Glutamatergic neuron (in vitro differentiated cells): Measurements from ENCODE around the gene EYA4. TPM values are rescaled to one million over a fixed set of nuclear protein-coding genes. Genes with fewer than 3 reads are reported as not detected.

ENCODE experiments used
- DNase-seq: peaks from one replicate; pipeline ENCODE4 v3.0.0; 2022
- H3K27ac Mint-ChIP-seq: one replicate; pipeline ENCODE4 v1.8.0; 2020; ENCODE audit warnings: mild to moderate bottlenecking, mixed read lengths, inconsistent platforms; ENCODE audit not compliant: unreplicated experiment
- H3K27me3 Mint-ChIP-seq: one replicate; pipeline ENCODE4 v1.8.0; 2020; ENCODE audit warnings: mild to moderate bottlenecking, moderate library complexity, mixed read lengths, inconsistent platforms; ENCODE audit not compliant: unreplicated experiment
- H3K36me3 Mint-ChIP-seq: one replicate; pipeline ENCODE4 v1.8.0; 2020; ENCODE audit warnings: mild to moderate bottlenecking, mixed read lengths, inconsistent platforms; ENCODE audit not compliant: unreplicated experiment
- H3K4me1 Mint-ChIP-seq: one replicate; pipeline ENCODE4 v1.8.0; 2020; ENCODE audit warnings: mild to moderate bottlenecking, low read depth, mixed read lengths, inconsistent platforms; ENCODE audit not compliant: unreplicated experiment
- H3K4me3 Mint-ChIP-seq: one replicate; pipeline ENCODE4 v1.8.0; 2020; ENCODE audit warnings: mild to moderate bottlenecking, mixed read lengths, inconsistent platforms; ENCODE audit not compliant: unreplicated experiment
- H3K9me3 Mint-ChIP-seq: one replicate; pipeline ENCODE4 v1.8.0; 2020; ENCODE audit warnings: mild to moderate bottlenecking, moderate library complexity, mixed read lengths, inconsistent platforms; ENCODE audit not compliant: unreplicated experiment
- total RNA-seq: library from RNA; stranded (reverse); fragmentation: NEBNext Ultra II Directional; extraction: Animal tissue kit (Norgen Biotek cat#: 25700); gene quantifications from one replicate; pipeline ENCODE4 v1.2.1, GENCODE V29; 2021; ENCODE audit not compliant: unreplicated experiment
- TF ChIP-seq, protein P1 (sequence below): fragments of 200-600 bp; sonication (generic); IDR thresholded peaks from one replicate; pipeline ENCODE4 v1.5.0; 2021; ENCODE audit not compliant: partially characterized antibody, unreplicated experiment

EYA4 gene
- total RNA-seq, 1 donor from 2014 or later, result not detected

DNA sequence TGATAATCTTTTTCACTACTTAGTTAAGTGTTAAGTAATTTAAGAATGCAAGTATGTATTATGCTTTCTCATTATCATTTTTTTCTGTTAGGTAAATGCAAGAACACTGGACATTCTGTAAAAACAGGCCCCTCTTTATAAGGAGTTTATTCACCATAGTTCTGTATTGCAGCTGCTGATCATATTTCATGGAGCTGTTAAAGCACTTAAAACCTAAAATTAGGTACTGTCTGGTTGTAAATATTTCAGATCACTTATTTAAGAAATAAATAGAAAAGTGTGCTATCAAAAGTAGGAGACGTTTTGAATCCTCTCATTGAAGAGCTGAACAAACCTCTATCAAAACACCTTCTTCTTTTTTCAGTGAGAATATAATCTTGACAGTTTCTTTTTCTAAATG is 3.9 kb downstream of the EYA4 start:
- DNase-seq, result no peak
- H3K27ac Mint-ChIP-seq, result no peak overlapping the region
- no peak overlapping the region for H3K4me3 Mint-ChIP-seq

DNA sequence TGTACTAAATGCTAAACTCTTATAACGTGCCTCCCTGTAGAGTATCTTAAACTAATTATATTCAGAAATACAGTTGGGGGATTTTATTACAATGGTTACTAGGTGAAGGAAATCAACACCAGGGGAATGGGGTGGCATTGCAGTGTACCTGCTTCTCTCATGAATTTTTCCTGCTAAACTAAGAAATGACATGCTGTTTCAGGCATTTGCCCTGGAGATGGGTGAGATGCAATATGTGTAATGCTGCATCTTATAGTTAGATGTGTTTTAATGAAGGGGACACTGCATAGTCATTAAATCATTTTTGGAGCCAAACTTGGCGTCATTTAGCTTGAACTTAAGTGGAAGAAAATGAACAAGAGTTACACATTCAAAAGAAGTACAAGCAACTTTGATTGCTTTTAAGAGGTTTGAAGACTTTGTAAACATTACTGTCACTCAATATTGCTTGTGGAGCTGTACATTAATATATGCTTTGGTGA is 4.3 kb downstream of the EYA4 start:
- DNase-seq, result no peak
- peaks cover 10% of the 10 kb centered on the region for H3K4me1 Mint-ChIP-seq
- no peaks in the 10 kb centered on the region for H3K36me3 Mint-ChIP-seq
- TF ChIP-seq, protein P1, sequence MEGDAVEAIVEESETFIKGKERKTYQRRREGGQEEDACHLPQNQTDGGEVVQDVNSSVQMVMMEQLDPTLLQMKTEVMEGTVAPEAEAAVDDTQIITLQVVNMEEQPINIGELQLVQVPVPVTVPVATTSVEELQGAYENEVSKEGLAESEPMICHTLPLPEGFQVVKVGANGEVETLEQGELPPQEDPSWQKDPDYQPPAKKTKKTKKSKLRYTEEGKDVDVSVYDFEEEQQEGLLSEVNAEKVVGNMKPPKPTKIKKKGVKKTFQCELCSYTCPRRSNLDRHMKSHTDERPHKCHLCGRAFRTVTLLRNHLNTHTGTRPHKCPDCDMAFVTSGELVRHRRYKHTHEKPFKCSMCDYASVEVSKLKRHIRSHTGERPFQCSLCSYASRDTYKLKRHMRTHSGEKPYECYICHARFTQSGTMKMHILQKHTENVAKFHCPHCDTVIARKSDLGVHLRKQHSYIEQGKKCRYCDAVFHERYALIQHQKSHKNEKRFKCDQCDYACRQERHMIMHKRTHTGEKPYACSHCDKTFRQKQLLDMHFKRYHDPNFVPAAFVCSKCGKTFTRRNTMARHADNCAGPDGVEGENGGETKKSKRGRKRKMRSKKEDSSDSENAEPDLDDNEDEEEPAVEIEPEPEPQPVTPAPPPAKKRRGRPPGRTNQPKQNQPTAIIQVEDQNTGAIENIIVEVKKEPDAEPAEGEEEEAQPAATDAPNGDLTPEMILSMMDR, result no peak
- peaks cover 31% of the 10 kb centered on the region for H3K27me3 Mint-ChIP-seq
- no peak overlapping the region for H3K4me3 Mint-ChIP-seq
- peaks cover 10% of the 10 kb centered on the region for H3K9me3 Mint-ChIP-seq
- no peak overlapping the region for H3K27ac Mint-ChIP-seq

More for the DNA sequence above, 3.9 kb downstream of the EYA4 start:
- TF ChIP-seq, protein P1, result no peak
- H3K9me3 Mint-ChIP-seq, result peaks cover 12% of the 10 kb centered on the region
- peaks cover 34% of the 10 kb centered on the region for H3K27me3 Mint-ChIP-seq
- H3K4me1 Mint-ChIP-seq, result peaks cover 10% of the 10 kb centered on the region
- no peaks in the 10 kb centered on the region for H3K36me3 Mint-ChIP-seq

DNA sequence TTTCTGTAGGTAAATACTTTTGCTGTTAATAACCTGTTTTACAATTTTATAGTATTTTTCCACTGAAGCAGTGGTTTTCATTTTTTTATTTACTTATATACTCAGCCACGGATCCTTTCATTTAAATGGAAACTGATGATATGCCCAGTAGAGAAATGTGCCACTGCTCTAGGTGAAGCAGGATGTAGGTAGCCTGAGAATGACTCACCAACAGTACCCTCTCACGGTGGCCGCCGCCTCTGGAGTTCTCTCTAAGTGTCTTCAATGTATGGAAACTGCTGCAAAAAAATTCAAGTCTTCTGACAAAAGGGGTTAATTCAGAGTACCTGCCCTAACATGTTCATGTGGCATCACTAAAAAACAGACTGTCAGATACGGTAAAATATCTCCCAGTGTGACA is 6.4 kb downstream of the EYA4 start:
- TF ChIP-seq, protein P1, result no peak
- Mint-ChIP-seq H3K27me3 (peaks cover 18% of the 10 kb centered on the region), H3K4me1 (peaks cover 5% of the 10 kb centered on the region)

DNA sequence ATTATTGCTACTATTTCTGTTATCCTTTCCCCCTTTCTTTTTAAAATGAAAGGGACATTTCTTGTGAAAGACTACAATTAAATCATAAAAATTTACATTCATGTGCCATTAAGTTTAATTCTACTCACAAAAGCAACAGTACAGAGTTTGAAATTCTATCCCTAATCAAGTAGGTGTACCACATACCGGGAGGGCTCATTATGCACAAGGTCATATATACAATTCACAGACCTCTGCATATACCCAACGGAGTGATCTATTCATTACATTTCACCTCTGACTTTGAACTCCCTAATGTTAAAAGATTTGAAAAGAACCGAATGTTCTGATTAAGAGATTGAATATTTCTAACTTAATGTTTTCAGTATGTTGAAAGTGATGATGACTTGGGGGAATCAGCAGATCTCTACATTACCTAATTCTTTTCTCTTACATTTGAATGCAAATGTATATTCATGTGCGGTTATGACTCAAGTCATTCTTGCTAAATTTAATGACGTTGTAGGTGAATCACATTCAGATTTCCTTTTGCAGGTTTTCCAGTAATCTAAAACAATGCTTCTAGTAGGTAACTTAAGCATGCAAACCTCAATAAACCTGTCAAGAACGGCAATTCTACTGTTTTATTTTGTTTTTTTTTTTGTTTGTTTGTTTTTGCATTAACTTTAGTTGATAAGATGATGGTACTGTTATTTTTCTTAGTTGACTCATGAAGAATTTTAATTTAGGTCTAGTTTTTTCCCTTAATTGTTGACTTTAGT is 7.3 kb downstream of the EYA4 start:
- Mint-ChIP-seq H3K4me3 (no peak overlapping the region), H3K9me3 (peaks cover under 1% of the 10 kb centered on the region), H3K4me1 (no peaks in the 10 kb centered on the region), H3K27ac (no peak overlapping the region), H3K36me3 (no peaks in the 10 kb centered on the region), H3K27me3 (peaks cover 9% of the 10 kb centered on the region)
- DNase-seq, result no peak
- TF ChIP-seq, protein P1, result no peak

More for the DNA sequence above, 6.4 kb downstream of the EYA4 start:
- H3K27ac Mint-ChIP-seq, result no peak overlapping the region
- no peak overlapping the region for H3K4me3 Mint-ChIP-seq
- peaks cover 8% of the 10 kb centered on the region for H3K9me3 Mint-ChIP-seq
- DNase-seq, result no peak
- no peaks in the 10 kb centered on the region for H3K36me3 Mint-ChIP-seq

DNA sequence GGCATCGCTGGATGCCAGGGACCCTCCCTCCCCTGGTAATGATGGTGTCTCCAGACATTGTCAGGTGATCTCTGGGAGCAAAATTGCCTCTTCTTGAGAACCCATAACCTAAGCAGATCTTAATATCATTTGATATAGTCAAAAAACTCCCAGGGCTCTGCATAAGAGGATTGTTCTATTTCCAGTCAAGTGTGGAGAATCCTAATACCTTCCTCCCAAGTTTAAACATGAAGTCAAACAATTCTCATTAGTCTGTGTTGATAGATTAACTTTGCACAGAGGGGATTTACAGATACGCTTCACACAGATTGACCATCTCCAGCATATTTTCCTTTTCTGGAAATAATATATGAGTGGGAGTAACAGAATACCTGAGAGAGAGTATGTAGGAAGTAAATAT is 10.5 kb downstream of the EYA4 start:
- H3K9me3 Mint-ChIP-seq, result no peaks in the 10 kb centered on the region
- H3K27ac Mint-ChIP-seq, result no peak overlapping the region
- H3K27me3 Mint-ChIP-seq, result no peaks in the 10 kb centered on the region
- TF ChIP-seq, protein P1, result no peak
- no peaks in the 10 kb centered on the region for H3K36me3 Mint-ChIP-seq
- DNase-seq, result no peak
- no peak overlapping the region for H3K4me3 Mint-ChIP-seq
- no peaks in the 10 kb centered on the region for H3K4me1 Mint-ChIP-seq
